T1000 (cell line): ENCODE data around the gene SLC38A9.
A peak's percentile ranks its signal among the peaks of the same experiment; 100 is the strongest.
"Not testable (repeated sequence)": the region's sequence is repeated elsewhere in the genome, so short reads cannot be mapped to it uniquely, and the experiment has no call there.

Experiments
- DNase-seq: peaks from one replicate; lab custom pipeline; 2025; ENCODE audit warnings: mixed read lengths; lab: John Stamatoyannopoulos, UW

The SLC38A9 gene

GRCh38 chr5:55712023-55712859 is at the start of gene SLC38A9:
Gene SLC38A9 (minus strand): TSS chr5:55712324. CDS start chr5:55697958, 14,366 bp downstream.
- peak; percentile 90 for DNase-seq

- DNase-seq: not testable (repeated sequence)
These were observed 49.6 kb upstream of the SLC38A9 start for GRCh38 chr5:55761721-55762120.

GRCh38 chr5:55758714-55759113 is 46.6 kb upstream of the SLC38A9 start:
- no peak for DNase-seq

GRCh38 chr5:55758231-55758630 is 46.1 kb upstream of the SLC38A9 start:
- DNase-seq: no peak

GRCh38 chr5:55750499-55750898 is 38.4 kb upstream of the SLC38A9 start:
- DNase-seq: no peak

- DNase-seq: no peak
These were observed 37.9 kb upstream of the SLC38A9 start for GRCh38 chr5:55750063-55750462.

GRCh38 chr5:55749387-55749786 is 37.3 kb upstream of the SLC38A9 start:
- no peak for DNase-seq

GRCh38 chr5:55747778-55748318 is 35.7 kb upstream of the SLC38A9 start:
- no peak for DNase-seq

GRCh38 chr5:55742778-55743177 is 30.7 kb upstream of the SLC38A9 start:
- DNase-seq: no peak

GRCh38 chr5:55737793-55738192 is 25.7 kb upstream of the SLC38A9 start, which contains the start of gene DDX4:
Gene DDX4 (plus strand): TSS chr5:55738061. CDS start chr5:55738964, 903 bp downstream.
- no peak for DNase-seq

GRCh38 chr5:55734658-55735057 is 22.5 kb upstream of the SLC38A9 start:
- no peak for DNase-seq

GRCh38 chr5:55732585-55732984 is 20.5 kb upstream of the SLC38A9 start:
- DNase-seq: no peak

- DNase-seq: no peak
These were observed 19.7 kb upstream of the SLC38A9 start for GRCh38 chr5:55731848-55732247.

- no peak for DNase-seq
These were observed 12.2 kb upstream of the SLC38A9 start for GRCh38 chr5:55724281-55724680.

- DNase-seq: no peak
These were observed 8.1 kb upstream of the SLC38A9 start for GRCh38 chr5:55720188-55720703.

GRCh38 chr5:55719026-55719425 is 6.9 kb upstream of the SLC38A9 start:
- DNase-seq: not testable (repeated sequence)

GRCh38 chr5:55715519-55716078 is 3.5 kb upstream of the SLC38A9 start:
- DNase-seq: no peak

- no peak for DNase-seq
These were observed 2.6 kb upstream of the SLC38A9 start for GRCh38 chr5:55714749-55715148.

GRCh38 chr5:55714339-55714738 is 2.2 kb upstream of the SLC38A9 start:
- no peak for DNase-seq

GRCh38 chr5:55713871-55714270 is 1.7 kb upstream of the SLC38A9 start:
- no peak for DNase-seq

- no peak for DNase-seq
These were observed 559 bp downstream of the SLC38A9 start for GRCh38 chr5:55711507-55712022.

- no peak for DNase-seq
These were observed 3.4 kb downstream of the SLC38A9 start for GRCh38 chr5:55708732-55709131.

GRCh38 chr5:55706230-55706629 is 5.9 kb downstream of the SLC38A9 start:
- DNase-seq: no peak
